Neural progenitor cell (in vitro differentiated cells): ENCODE results near the gene FBXL13.

Experiments
- EZH2 ChIP-seq: fragments of 200-600 bp; sonication (generic); IDR thresholded peaks from 2 replicates; pipeline ENCODE4 v1.6.1; 2017; ENCODE audit warnings: antibody characterized with exemption, mild to moderate bottlenecking, moderate library complexity
- EZH2phosphoT487 ChIP-seq: fragments of 200-600 bp; sonication (generic); IDR thresholded peaks from 2 replicates; pipeline ENCODE4 v1.6.1; 2017; ENCODE audit warnings: antibody characterized with exemption
- TF ChIP-seq, protein P1 (sequence below): fragments of 200-600 bp; sonication (generic); IDR thresholded peaks from 2 replicates; pipeline ENCODE4 v1.5.1; 2017; ENCODE audit warnings: antibody characterized with exemption, mild to moderate bottlenecking

DNA sequence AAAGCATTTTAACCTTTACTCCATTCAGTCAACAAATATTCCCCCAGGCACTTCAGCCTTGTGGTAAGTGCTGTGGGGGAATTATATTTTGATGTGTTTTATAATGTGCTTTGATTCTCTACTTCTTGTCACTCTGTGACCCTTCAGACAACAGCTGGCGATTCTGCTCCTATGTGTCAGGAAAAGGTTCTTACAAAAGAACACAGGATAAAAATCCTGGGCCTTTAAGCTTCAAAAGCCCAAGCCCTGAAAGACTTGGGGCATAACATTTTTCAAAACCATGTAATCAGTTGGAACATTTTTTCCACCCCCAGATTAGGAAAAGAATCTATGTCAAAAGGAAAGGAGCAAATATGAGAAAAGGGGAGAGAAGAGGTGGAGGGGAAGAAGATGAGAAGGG lies 199.6 kb downstream of the FBXL13 start:
- TF ChIP-seq, protein P1, sequence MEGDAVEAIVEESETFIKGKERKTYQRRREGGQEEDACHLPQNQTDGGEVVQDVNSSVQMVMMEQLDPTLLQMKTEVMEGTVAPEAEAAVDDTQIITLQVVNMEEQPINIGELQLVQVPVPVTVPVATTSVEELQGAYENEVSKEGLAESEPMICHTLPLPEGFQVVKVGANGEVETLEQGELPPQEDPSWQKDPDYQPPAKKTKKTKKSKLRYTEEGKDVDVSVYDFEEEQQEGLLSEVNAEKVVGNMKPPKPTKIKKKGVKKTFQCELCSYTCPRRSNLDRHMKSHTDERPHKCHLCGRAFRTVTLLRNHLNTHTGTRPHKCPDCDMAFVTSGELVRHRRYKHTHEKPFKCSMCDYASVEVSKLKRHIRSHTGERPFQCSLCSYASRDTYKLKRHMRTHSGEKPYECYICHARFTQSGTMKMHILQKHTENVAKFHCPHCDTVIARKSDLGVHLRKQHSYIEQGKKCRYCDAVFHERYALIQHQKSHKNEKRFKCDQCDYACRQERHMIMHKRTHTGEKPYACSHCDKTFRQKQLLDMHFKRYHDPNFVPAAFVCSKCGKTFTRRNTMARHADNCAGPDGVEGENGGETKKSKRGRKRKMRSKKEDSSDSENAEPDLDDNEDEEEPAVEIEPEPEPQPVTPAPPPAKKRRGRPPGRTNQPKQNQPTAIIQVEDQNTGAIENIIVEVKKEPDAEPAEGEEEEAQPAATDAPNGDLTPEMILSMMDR = no peak
- no peak for TF ChIP-seq EZH2phosphoT487
- TF ChIP-seq EZH2 = no peak
